Measurements from ENCODE around the gene FNBP1.

DNA sequence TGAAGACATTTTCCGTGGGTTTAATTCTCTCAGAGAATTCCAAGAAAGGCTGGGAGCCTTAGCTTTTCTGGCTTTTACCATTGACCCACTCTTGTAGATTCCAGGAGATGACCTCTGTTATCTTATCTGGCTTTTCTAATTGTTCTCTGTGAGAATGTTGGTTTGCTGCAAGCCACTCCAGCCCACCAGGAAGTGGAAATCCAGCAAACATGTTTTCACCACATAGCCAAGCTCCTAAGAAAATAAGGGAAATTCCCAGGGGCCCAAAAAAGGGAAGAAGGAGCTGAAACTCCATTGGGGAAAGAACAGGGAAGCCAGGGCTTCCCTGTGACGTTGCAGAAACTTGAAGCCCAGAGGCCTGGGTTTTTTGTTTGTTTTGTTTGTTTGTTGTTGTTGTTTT is 30.4 kb upstream of the FNBP1 start:
- TF ChIP-seq POLR2A (IDR thresholded peaks at IDR 0.05) (no peak), CTCF (IDR thresholded peaks at IDR 0.05) (no peak)
